ENCODE results near the gene NKAIN2.

DNA sequence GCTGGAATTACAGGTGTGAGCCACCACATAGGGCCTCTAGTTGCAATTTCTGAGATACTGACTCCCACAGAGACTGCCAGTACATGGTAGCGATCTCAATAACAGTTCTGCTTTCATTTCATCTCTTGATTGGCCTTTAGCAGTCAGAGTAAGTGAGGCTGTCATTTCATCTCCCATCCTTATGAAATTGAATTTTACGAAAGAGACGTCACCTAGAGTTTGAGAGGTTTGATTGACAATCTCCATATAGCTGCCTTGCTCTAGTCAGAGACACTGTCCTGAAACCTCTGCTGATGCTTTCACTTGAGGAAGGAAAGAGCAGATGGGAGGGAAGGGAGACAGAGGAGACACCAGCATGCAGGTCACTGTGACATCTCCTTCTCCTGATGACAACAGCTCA, 466.1 kb downstream of the NKAIN2 start:
- TF ChIP-seq USF1 (IDR thresholded peaks at IDR 0.05; ENCODE audit: borderline replicate concordance, low read depth) (no peak), EZH2phosphoT487 (IDR thresholded peaks at IDR 0.05; ENCODE audit: borderline replicate concordance, low read depth) (no peak), GATA2 (CRISPR knock-in tag; IDR thresholded peaks at IDR 0.05) (no peak), JUND (IDR thresholded peaks at IDR 0.05) (no peak), MEF2A (IDR thresholded peaks at IDR 0.05; ENCODE audit: borderline replicate concordance, low read depth) (no peak)
- TF ChIP-seq, protein P1, sequence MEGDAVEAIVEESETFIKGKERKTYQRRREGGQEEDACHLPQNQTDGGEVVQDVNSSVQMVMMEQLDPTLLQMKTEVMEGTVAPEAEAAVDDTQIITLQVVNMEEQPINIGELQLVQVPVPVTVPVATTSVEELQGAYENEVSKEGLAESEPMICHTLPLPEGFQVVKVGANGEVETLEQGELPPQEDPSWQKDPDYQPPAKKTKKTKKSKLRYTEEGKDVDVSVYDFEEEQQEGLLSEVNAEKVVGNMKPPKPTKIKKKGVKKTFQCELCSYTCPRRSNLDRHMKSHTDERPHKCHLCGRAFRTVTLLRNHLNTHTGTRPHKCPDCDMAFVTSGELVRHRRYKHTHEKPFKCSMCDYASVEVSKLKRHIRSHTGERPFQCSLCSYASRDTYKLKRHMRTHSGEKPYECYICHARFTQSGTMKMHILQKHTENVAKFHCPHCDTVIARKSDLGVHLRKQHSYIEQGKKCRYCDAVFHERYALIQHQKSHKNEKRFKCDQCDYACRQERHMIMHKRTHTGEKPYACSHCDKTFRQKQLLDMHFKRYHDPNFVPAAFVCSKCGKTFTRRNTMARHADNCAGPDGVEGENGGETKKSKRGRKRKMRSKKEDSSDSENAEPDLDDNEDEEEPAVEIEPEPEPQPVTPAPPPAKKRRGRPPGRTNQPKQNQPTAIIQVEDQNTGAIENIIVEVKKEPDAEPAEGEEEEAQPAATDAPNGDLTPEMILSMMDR (IDR thresholded peaks at IDR 0.05) = no peak

All from SK-N-SH (cell line).